Kidney epithelial cell (primary cell): ENCODE results near the gene SINHCAF. TPM values are rescaled to one million over a fixed set of nuclear protein-coding genes. Genes with fewer than 3 reads are reported as not detected.

Experiments used
- DNase-seq: peaks from one replicate; pipeline ENCODE4 v3.0.0-alpha.2; 2010; ENCODE audit warnings: low read depth
- H3K27me3 ChIP-seq: 2 replicates; pipeline ENCODE4 v1.6.0; 2011; ENCODE audit warnings: low read length; ENCODE audit not compliant: control insufficient read depth, insufficient read depth
- H3K36me3 ChIP-seq: 2 replicates; pipeline ENCODE4 v1.5.1; 2011; ENCODE audit warnings: low read length; ENCODE audit not compliant: control insufficient read depth, insufficient read depth
- H3K4me3 ChIP-seq: 2 replicates; pipeline ENCODE4 v1.5.1; 2011; ENCODE audit warnings: low read depth, mild to moderate bottlenecking, control low read depth, low read length
- CTCF ChIP-seq: IDR thresholded peaks from 2 replicates; pipeline ENCODE4 v1.5.1; 2011; ENCODE audit warnings: mild to moderate bottlenecking, moderate library complexity, low read length, control low read depth, inconsistent platforms; ENCODE audit not compliant: insufficient read depth, poor library complexity, severe bottlenecking
- total RNA-seq: library from RNA; depleted of rRNA; stranded (reverse); fragments of >200 nt; gene quantifications from 2 replicates; pipeline ENCODE4 v1.2.3, GENCODE V29; 2015

SINHCAF gene
- total RNA-seq, 1 donor from 2014 or later, result 217 TPM

- H3K4me3 ChIP-seq, result peak overlapping the region; percentile 82
- H3K27me3 ChIP-seq, result no peaks in the 10 kb centered on the region
- no peaks in the 10 kb centered on the region for H3K36me3 ChIP-seq
- DNase-seq, result no peak
- no peak for TF ChIP-seq CTCF
Observed at GRCh38 chr12:31326736-31327659, 1.0 kb upstream of the SINHCAF start.

- H3K36me3 ChIP-seq, result no peaks in the 10 kb centered on the region
- no peak for TF ChIP-seq CTCF
- H3K27me3 ChIP-seq, result no peaks in the 10 kb centered on the region
- no peak for DNase-seq
- peak overlapping the region; percentile 82 for H3K4me3 ChIP-seq
Observed at GRCh38 chr12:31325524-31325875, 450 bp downstream of the SINHCAF start.

- no peaks in the 10 kb centered on the region for H3K36me3 ChIP-seq
- no peak for TF ChIP-seq CTCF
- DNase-seq, result no peak
- H3K27me3 ChIP-seq, result no peaks in the 10 kb centered on the region
- peak overlapping the region; percentile 82 for H3K4me3 ChIP-seq
Observed at GRCh38 chr12:31324845-31325523, 966 bp downstream of the SINHCAF start.

GRCh38 chr12:31324116-31324844, 1.7 kb downstream of the SINHCAF start:
- DNase-seq, result no peak
- peak overlapping the region; percentile 82 for H3K4me3 ChIP-seq
- no peaks in the 10 kb centered on the region for H3K36me3 ChIP-seq
- no peak for TF ChIP-seq CTCF
- H3K27me3 ChIP-seq, result no peaks in the 10 kb centered on the region

- no peak for TF ChIP-seq CTCF
- DNase-seq, result no peak
- no peaks in the 10 kb centered on the region for H3K27me3 ChIP-seq
- H3K36me3 ChIP-seq, result no peaks in the 10 kb centered on the region
- peak overlapping the region; percentile 82 for H3K4me3 ChIP-seq
Observed at GRCh38 chr12:31323391-31324115, 2.4 kb downstream of the SINHCAF start.
